Inflammatory macrophage treated with lipopolysaccharide for 1 hour (primary cell): ENCODE data around the gene ZDHHC19.
"Not testable (repeated sequence)": the region's sequence is repeated elsewhere in the genome, so short reads cannot be mapped to it uniquely, and the experiment has no call there.

Experiments
- DNase-seq, 2 donors: peaks; one replicate each; pipeline ENCODE4 v3.0.0-alpha.2; 2020 to 2022

The ZDHHC19 gene

GRCh38 chr3:196175722-196176121 is 35.5 kb downstream of the ZDHHC19 start:
- peak; percentile 37 to 43 for DNase-seq

GRCh38 chr3:196175116-196175625 is 36.0 kb downstream of the ZDHHC19 start:
- no peak for DNase-seq

GRCh38 chr3:196174652-196175051 is 36.5 kb downstream of the ZDHHC19 start:
- DNase-seq: no peak

- not testable (repeated sequence) for DNase-seq
Measured at GRCh38 chr3:196170296-196170695, 40.9 kb downstream of the ZDHHC19 start.

GRCh38 chr3:196169836-196170240 is 41.4 kb downstream of the ZDHHC19 start:
- peak; percentile 90 to 100 for DNase-seq

GRCh38 chr3:196168808-196169391 is 42.3 kb downstream of the ZDHHC19 start:
- no peak for DNase-seq

- no peak for DNase-seq
Measured at GRCh38 chr3:196166741-196167140, 44.5 kb downstream of the ZDHHC19 start.

GRCh38 chr3:196165850-196166249 is 45.4 kb downstream of the ZDHHC19 start:
- no peak for DNase-seq

GRCh38 chr3:196165006-196165575 is 46.1 kb downstream of the ZDHHC19 start:
- DNase-seq: not testable (repeated sequence)

- DNase-seq: no peak
Measured at GRCh38 chr3:196164576-196164975, 46.6 kb downstream of the ZDHHC19 start.

- peak; percentile 64 to 97 for DNase-seq
Measured at GRCh38 chr3:196163666-196164493, 47.3 kb downstream of the ZDHHC19 start.

- no peak for DNase-seq
Measured at GRCh38 chr3:196163212-196163611, 48.0 kb downstream of the ZDHHC19 start.

GRCh38 chr3:196162679-196163078 is 48.5 kb downstream of the ZDHHC19 start:
- no peak for DNase-seq

- DNase-seq: peak; percentile 68 to 89
Measured at GRCh38 chr3:196159952-196160804, 51.0 kb downstream of the ZDHHC19 start.

- DNase-seq: no peak
Measured at GRCh38 chr3:196159526-196159925, 51.7 kb downstream of the ZDHHC19 start.

GRCh38 chr3:196156160-196156559 is 55.0 kb downstream of the ZDHHC19 start:
- DNase-seq: no peak

- no peak for DNase-seq
Measured at GRCh38 chr3:196150481-196150880, 60.7 kb downstream of the ZDHHC19 start.

- peak; percentile 58 to 92 for DNase-seq
Measured at GRCh38 chr3:196149831-196150301, 61.3 kb downstream of the ZDHHC19 start.

- no peak for DNase-seq
Measured at GRCh38 chr3:196149375-196149774, 61.8 kb downstream of the ZDHHC19 start.
